Choroid plexus epithelial cell (primary cell): Measurements from ENCODE around the gene FNDC1.

ENCODE experiments used
- DNase-seq: peaks from one replicate; pipeline ENCODE4 v3.0.0-alpha.2; 2010; ENCODE audit warnings: low read depth
- H3K4me3 ChIP-seq: 2 replicates; pipeline ENCODE4 v1.5.1; 2011; ENCODE audit warnings: low read depth, mild to moderate bottlenecking, control low read depth, low read length, moderate library complexity
- CTCF ChIP-seq: conservative IDR thresholded peaks from 2 replicates; pipeline ENCODE4 v1.5.1; 2011; ENCODE audit warnings: low read depth, mild to moderate bottlenecking, control low read depth, inconsistent platforms, low read length, moderate library complexity

FNDC1 gene

GRCh38 chr6:159137676-159138075 is 31.5 kb upstream of the FNDC1 start:
- no peak overlapping the region for H3K4me3 ChIP-seq
- DNase-seq: no peak
- no peak for TF ChIP-seq CTCF

- no peak overlapping the region for H3K4me3 ChIP-seq
- no peak for TF ChIP-seq CTCF
- no peak for DNase-seq
Observed at GRCh38 chr6:159142531-159142930, 26.7 kb upstream of the FNDC1 start.

- H3K4me3 ChIP-seq: no peak overlapping the region
- DNase-seq: no peak
- TF ChIP-seq CTCF: no peak
Observed at GRCh38 chr6:159148641-159149040, 20.6 kb upstream of the FNDC1 start.

- no peak for TF ChIP-seq CTCF
- DNase-seq: no peak
- H3K4me3 ChIP-seq: no peak overlapping the region
Observed at GRCh38 chr6:159149641-159150040, 19.6 kb upstream of the FNDC1 start.

GRCh38 chr6:159151266-159151855 is 17.8 kb upstream of the FNDC1 start:
- TF ChIP-seq CTCF: peak; percentile 89
- no peak overlapping the region for H3K4me3 ChIP-seq
- peak; percentile 83 for DNase-seq

GRCh38 chr6:159152041-159152440 is 17.2 kb upstream of the FNDC1 start:
- TF ChIP-seq CTCF: no peak
- no peak overlapping the region for H3K4me3 ChIP-seq
- peak; percentile 23 for DNase-seq

GRCh38 chr6:159152782-159153181 is 16.4 kb upstream of the FNDC1 start:
- no peak overlapping the region for H3K4me3 ChIP-seq
- TF ChIP-seq CTCF: no peak
- DNase-seq: no peak
